Colonic mucosa (tissue), 4 donors: ENCODE results near the gene RHOT1. TPM values are rescaled to one million over a fixed set of nuclear protein-coding genes. Genes with fewer than 3 reads are reported as not detected.
A peak's percentile ranks its signal among the peaks of the same experiment; 100 is the strongest.
"Not testable (repeated sequence)": the region's sequence is repeated elsewhere in the genome, so short reads cannot be mapped to it uniquely, and the experiment has no call there.

Experiments
- DNase-seq: peaks from one replicate; pipeline ENCODE4 v3.0.0-alpha.2; 2020
- H3K27ac ChIP-seq: fragments of 200-600 bp; one replicate; pipeline ENCODE4 v1.8.0; 2021
- H3K27me3 ChIP-seq: fragments of 200-600 bp; one replicate; pipeline ENCODE4 v1.8.0; 2021
- H3K36me3 ChIP-seq: fragments of 200-600 bp; one replicate; pipeline ENCODE4 v1.8.0; 2021
- H3K4me1 ChIP-seq: fragments of 200-600 bp; one replicate; pipeline ENCODE4 v1.8.0; 2021; ENCODE audit warnings: mild to moderate bottlenecking
- H3K4me3 ChIP-seq: fragments of 200-600 bp; one replicate; pipeline ENCODE4 v1.8.0; 2021
- H3K9ac ChIP-seq, 2 donors: one replicate each; pipeline ENCODE4 v1.7.0; 2013; ENCODE audit warnings: control low read depth in 2 of 2, low read depth in 2 of 2, low read length in 2 of 2
- H3K9me3 ChIP-seq: fragments of 200-600 bp; one replicate; pipeline ENCODE4 v1.8.0; 2021
- CTCF ChIP-seq: fragments of 200-600 bp; IDR thresholded peaks from one replicate; pipeline ENCODE4 v1.8.0; 2022; ENCODE audit warnings: antibody characterized with exemption, mild to moderate bottlenecking
- intact Hi-C: fragments of 100-400 bp; cut with DNase I; formaldehyde crosslinking; loops from one replicate; pipeline ENCODE4 v1.14.1; 2022
- total RNA-seq, 2 donors: library from RNA; stranded (reverse); fragmentation: NEBNext Ultra II Directional in 1 of 2; extraction: Animal tissue kit (Norgen Biotek cat#: 25700) in 1 of 2; gene quantifications; one replicate each; pipeline ENCODE4 v1.2.1, GENCODE V29; 2021
- donor health status: healthy.
- donor health status: DM: no; HTN: no; CAD: no.
- donor health status: DM: no; HTN: no; CAD: no.

RHOT1 gene
- total RNA-seq, 2 donors from 2014 or later: 18.1 to 27.4 TPM

- Histone ChIP-seq H3K4me1 (peaks cover 1% of the 10 kb centered on the region), H3K4me3 (no peak overlapping the region), H3K9me3 (no peaks in the 10 kb centered on the region), H3K27me3 (peaks cover 15% of the 10 kb centered on the region), H3K27ac (no peak overlapping the region), H3K9ac (no peak overlapping the region), H3K36me3 (no peaks in the 10 kb centered on the region)
- intact Hi-C loops: no loop called here
- DNase-seq: no peak
- TF ChIP-seq CTCF: no peak
Measured at GRCh38 chr17:32261417-32261736, 119.1 kb downstream of the RHOT1 start.

- no peak for TF ChIP-seq CTCF
- H3K27ac ChIP-seq: no peak overlapping the region
- H3K9me3 ChIP-seq: no peaks in the 10 kb centered on the region
- no peak for DNase-seq
- no peaks in the 10 kb centered on the region for H3K36me3 ChIP-seq
- no peak overlapping the region for H3K4me3 ChIP-seq
- peaks cover 8% of the 10 kb centered on the region for H3K4me1 ChIP-seq
- intact Hi-C loops: no loop called here
- H3K27me3 ChIP-seq: peaks cover 21% of the 10 kb centered on the region
- H3K9ac ChIP-seq: no peak overlapping the region
Measured at GRCh38 chr17:32261936-32262510, 119.7 kb downstream of the RHOT1 start.

- H3K27ac ChIP-seq, intact Hi-C loops, H3K4me3 ChIP-seq, H3K9me3 ChIP-seq, H3K36me3 ChIP-seq, H3K9ac ChIP-seq, DNase-seq, H3K4me1 ChIP-seq: not testable (repeated sequence)
- peaks cover 35% of the 10 kb centered on the region for H3K27me3 ChIP-seq
Measured at GRCh38 chr17:32263515-32263914, 121.2 kb downstream of the RHOT1 start.

GRCh38 chr17:32264140-32264799, 122.0 kb downstream of the RHOT1 start:
- Histone ChIP-seq H3K9me3 (no peaks in the 10 kb centered on the region), H3K36me3 (no peaks in the 10 kb centered on the region), H3K4me1 (peaks cover 8% of the 10 kb centered on the region), H3K4me3 (no peak overlapping the region), H3K9ac (no peak overlapping the region), H3K27me3 (peaks cover 36% of the 10 kb centered on the region), H3K27ac (no peak overlapping the region)
- TF ChIP-seq CTCF: no peak
- no peak for DNase-seq
- intact Hi-C loops: no loop called here

GRCh38 chr17:32264823-32265191, 122.5 kb downstream of the RHOT1 start:
- peak overlapping the region in 1 of 2 donors; percentile 8 for H3K9ac ChIP-seq

More at GRCh38 chr17:32264823-32265191, 122.5 kb downstream of the RHOT1 start:
- TF ChIP-seq CTCF: no peak
- Histone ChIP-seq H3K4me3 (no peak overlapping the region), H3K27me3 (peaks cover 36% of the 10 kb centered on the region), H3K36me3 (no peaks in the 10 kb centered on the region), H3K27ac (no peak overlapping the region), H3K4me1 (peaks cover 8% of the 10 kb centered on the region), H3K9me3 (no peaks in the 10 kb centered on the region)
- no peak for DNase-seq
- intact Hi-C loops: no loop called here
